HFF-Myc (cell line): ENCODE data around the gene POT1.

ENCODE experiments used
- DNase-seq: peaks from one replicate; pipeline ENCODE4 v3.0.0-alpha.2; 2011; ENCODE audit warnings: low read depth; ENCODE audit errors: extremely low read depth
- H3K4me3 ChIP-seq: replicated peaks from 2 replicates; pipeline ENCODE4 v1.5.1; 2011; ENCODE audit warnings: low read depth, mild to moderate bottlenecking, control low read depth, low read length
- CTCF ChIP-seq: IDR thresholded peaks from 2 replicates; pipeline ENCODE4 v1.5.1; 2012; ENCODE audit warnings: mild to moderate bottlenecking, low read depth, low read length, control low read depth; ENCODE audit errors: missing control alignments

POT1 gene

GRCh38 chr7:124874644-124875163 lies 54.9 kb downstream of the POT1 start:
- no peak for TF ChIP-seq CTCF
- no peak overlapping the region for H3K4me3 ChIP-seq
- no peak for DNase-seq

GRCh38 chr7:124857672-124858235 lies 71.9 kb downstream of the POT1 start:
- no peak for DNase-seq
- no peak for TF ChIP-seq CTCF

DNA sequence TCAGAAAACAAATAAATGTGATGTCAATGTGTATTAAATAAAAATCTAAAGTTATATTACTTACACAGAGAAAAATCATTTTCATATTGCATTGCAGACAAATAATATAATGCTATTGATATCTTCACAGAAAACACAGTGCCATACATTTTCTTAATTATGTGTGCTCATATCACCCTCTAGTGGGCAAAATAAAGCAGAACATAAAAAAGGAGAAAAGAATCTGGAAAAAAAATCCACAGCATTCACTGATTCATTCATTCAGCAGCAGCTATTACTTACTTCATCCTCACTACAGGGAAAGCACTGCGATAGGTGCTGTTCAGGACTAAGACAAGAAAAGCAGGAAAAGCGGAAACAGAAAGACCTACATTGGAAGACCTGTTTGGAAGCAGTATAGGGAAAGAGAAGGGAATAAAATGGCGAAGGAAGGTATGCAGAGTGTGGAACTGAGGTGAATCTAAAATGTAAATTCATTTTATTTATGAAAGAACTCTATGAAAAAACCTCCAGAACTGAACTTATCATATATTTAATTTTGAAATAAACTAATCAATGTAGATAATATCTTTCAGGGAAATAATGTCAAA lies 73.2 kb downstream of the POT1 start:
- peak; percentile 47 for TF ChIP-seq CTCF
- peak; percentile 16 for DNase-seq
- no peak overlapping the region for H3K4me3 ChIP-seq

More at GRCh38 chr7:124857672-124858235, 71.9 kb downstream of the POT1 start:
- no peak overlapping the region for H3K4me3 ChIP-seq

DNA sequence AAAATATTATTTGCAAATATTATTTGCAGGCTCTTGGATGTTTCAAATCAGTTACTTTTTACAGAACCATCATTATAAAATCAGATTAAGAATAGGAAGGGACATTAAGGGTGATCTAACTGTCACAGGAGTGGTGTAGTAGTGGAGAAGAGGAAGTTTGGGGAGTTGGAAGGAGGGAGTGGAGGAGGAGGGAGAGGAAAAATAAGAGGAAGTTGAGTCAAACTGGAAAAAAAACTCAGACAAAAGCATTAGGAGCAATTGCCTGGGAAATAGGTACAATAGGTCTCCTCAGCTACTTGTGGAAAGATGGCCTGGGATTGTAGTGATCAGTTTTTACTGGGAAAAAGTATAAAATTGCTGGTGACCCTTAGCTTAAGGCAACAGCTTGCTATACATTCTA lies 86.3 kb downstream of the POT1 start:
- H3K4me3 ChIP-seq, result no peak overlapping the region
- no peak for TF ChIP-seq CTCF
- DNase-seq, result no peak

DNA sequence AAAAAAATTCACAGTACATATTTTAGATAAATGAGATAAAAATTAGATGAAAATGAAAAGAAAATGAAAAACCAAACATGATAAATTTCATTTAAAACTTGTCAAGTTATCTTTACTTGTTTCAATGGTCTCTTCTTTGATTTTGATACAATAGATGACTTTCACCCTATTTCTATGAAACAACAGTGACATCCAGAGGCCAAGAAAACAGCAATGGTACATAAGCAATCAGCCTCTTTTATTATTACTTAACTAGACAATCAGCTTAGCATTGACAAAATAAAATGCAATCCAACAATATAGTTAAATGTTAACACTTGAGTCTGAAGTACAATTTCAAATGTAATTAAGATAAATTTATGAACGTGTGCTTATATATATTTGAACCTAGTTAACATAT lies 89.2 kb downstream of the POT1 start:
- DNase-seq, result no peak
- no peak for TF ChIP-seq CTCF
- no peak overlapping the region for H3K4me3 ChIP-seq

GRCh38 chr7:124839687-124840086 lies 89.9 kb downstream of the POT1 start:
- H3K4me3 ChIP-seq, result no peak overlapping the region
- DNase-seq, result no peak
- TF ChIP-seq CTCF, result no peak
